ENCODE measurements around the gene LONRF2. TPM values are rescaled to one million over a fixed set of nuclear protein-coding genes. Genes with fewer than 3 reads are reported as not detected.

The LONRF2 gene
- total RNA-seq, 1 donor from 2014 or later: 1.7 TPM

DNA sequence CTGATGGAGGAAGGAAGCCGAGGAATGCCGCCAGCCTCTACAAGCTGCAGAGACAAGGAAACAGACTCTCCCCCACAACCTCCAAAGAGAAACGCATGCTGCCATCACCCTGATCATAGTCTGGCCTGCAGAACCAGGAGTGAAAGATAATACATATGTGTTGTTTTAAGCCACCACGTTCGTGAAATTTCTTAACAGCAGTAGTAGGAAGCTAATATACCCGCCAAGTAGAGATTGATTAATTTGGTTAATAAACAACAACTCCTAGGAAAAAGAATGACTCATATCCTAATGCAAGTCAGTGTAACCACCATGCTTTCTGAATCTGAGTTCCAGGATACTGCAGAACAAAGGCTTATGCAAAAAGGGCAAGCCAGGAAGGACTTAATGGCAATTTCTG, 36.6 kb downstream of the LONRF2 start:
- no peak for DNase-seq (ENCODE audit: low spot score)
- TF ChIP-seq CTCF (IDR thresholded peaks at IDR 0.05): no peak
- Mint-ChIP-seq H3K27me3 (ENCODE audit: low read depth) (peaks cover 4% of the 10 kb centered on the region), H3K36me3 (ENCODE audit: low read depth) (peaks cover 11% of the 10 kb centered on the region), H3K27ac (ENCODE audit: unreplicated experiment) (no peak overlapping the region), H3K4me1 (ENCODE audit: low read depth) (peaks cover 4% of the 10 kb centered on the region), H3K4me3 (ENCODE audit: unreplicated experiment) (no peak overlapping the region), H3K9me3 (ENCODE audit: low read depth) (no peaks in the 10 kb centered on the region)

- H3K4me1 Mint-ChIP-seq (ENCODE audit: low read depth): peaks cover 4% of the 10 kb centered on the region
- no peak for DNase-seq (ENCODE audit: low spot score)
- TF ChIP-seq CTCF (IDR thresholded peaks at IDR 0.05): no peak
- peaks cover 12% of the 10 kb centered on the region for H3K36me3 Mint-ChIP-seq (ENCODE audit: low read depth)
- no peak overlapping the region for H3K4me3 Mint-ChIP-seq (ENCODE audit: unreplicated experiment)
- no peaks in the 10 kb centered on the region for H3K9me3 Mint-ChIP-seq (ENCODE audit: low read depth)
- peaks cover 4% of the 10 kb centered on the region for H3K27me3 Mint-ChIP-seq (ENCODE audit: low read depth)
- no peak overlapping the region for H3K27ac Mint-ChIP-seq (ENCODE audit: unreplicated experiment)
Observed at GRCh38 chr2:100285011-100285410, 37.3 kb downstream of the LONRF2 start.

- H3K27ac Mint-ChIP-seq (ENCODE audit: unreplicated experiment): no peak overlapping the region
- TF ChIP-seq CTCF (IDR thresholded peaks at IDR 0.05): no peak
- no peak for DNase-seq (ENCODE audit: low spot score)
- no peaks in the 10 kb centered on the region for H3K9me3 Mint-ChIP-seq (ENCODE audit: low read depth)
- peaks cover 14% of the 10 kb centered on the region for H3K36me3 Mint-ChIP-seq (ENCODE audit: low read depth)
- H3K4me3 Mint-ChIP-seq (ENCODE audit: unreplicated experiment): no peak overlapping the region
- peaks cover 4% of the 10 kb centered on the region for H3K4me1 Mint-ChIP-seq (ENCODE audit: low read depth)
- peaks cover 6% of the 10 kb centered on the region for H3K27me3 Mint-ChIP-seq (ENCODE audit: low read depth)
Observed at GRCh38 chr2:100283724-100284501, 38.4 kb downstream of the LONRF2 start.

- Mint-ChIP-seq H3K27me3 (ENCODE audit: low read depth) (peaks cover 7% of the 10 kb centered on the region), H3K27ac (ENCODE audit: unreplicated experiment) (no peak overlapping the region), H3K9me3 (ENCODE audit: low read depth) (no peaks in the 10 kb centered on the region), H3K4me1 (ENCODE audit: low read depth) (peaks cover 4% of the 10 kb centered on the region), H3K4me3 (ENCODE audit: unreplicated experiment) (no peak overlapping the region), H3K36me3 (ENCODE audit: low read depth) (peaks cover 11% of the 10 kb centered on the region)
- no peak for TF ChIP-seq CTCF (IDR thresholded peaks at IDR 0.05)
- no peak for DNase-seq (ENCODE audit: low spot score)
Observed at GRCh38 chr2:100281521-100282438, 40.5 kb downstream of the LONRF2 start.
